A673 (cell line): ENCODE measurements around the gene CAMK4. TPM values are rescaled to one million over a fixed set of nuclear protein-coding genes. Genes with fewer than 3 reads are reported as not detected.
A peak's percentile ranks its signal among the peaks of the same experiment; 100 is the strongest.

Experiments
- BruUV-seq: library from RNA; stranded (reverse); fragments of 400-500 nt; replicated peaks from 2 replicates; lab custom pipeline; 2021; lab: Mats Ljungman, UMichigan
- CTCF ChIA-PET: fragments of 300-600 bp; sonication (Branson Sonifier 250); formaldehyde crosslinking; loops from one replicate; lab custom pipeline; 2022; ENCODE audit warnings: antibody characterized with exemption; lab: Charles Lee
- POLR2A ChIA-PET: fragments of 300-600 bp; sonication (Branson Sonifier 250); formaldehyde crosslinking; loops from one replicate; lab custom pipeline; 2022; ENCODE audit warnings: antibody characterized with exemption; ENCODE audit not compliant: low non-redundant PET; lab: Charles Lee
- DNase-seq: peaks from one replicate; pipeline ENCODE4 v3.0.0-alpha.2; 2015; ENCODE audit warnings: low spot score
- H3K27ac ChIP-seq: fragments of 200-600 bp; sonication (generic); 2 replicates; pipeline ENCODE4 v1.5.1; 2016; ENCODE audit warnings: mixed run types, low read depth, mild to moderate bottlenecking, mixed read lengths, antibody characterized with exemption, low read length; ENCODE audit not compliant: poor library complexity, severe bottlenecking
- H3K27me3 ChIP-seq: fragments of 200-600 bp; sonication (generic); replicated peaks from 2 replicates; pipeline ENCODE4 v1.6.1; 2017; ENCODE audit warnings: mixed run types, low read depth, mild to moderate bottlenecking, mixed read lengths, antibody characterized with exemption, low read length; ENCODE audit not compliant: insufficient read depth, poor library complexity
- H3K36me3 ChIP-seq: fragments of 200-600 bp; sonication (generic); 2 replicates; pipeline ENCODE4 v1.6.1; 2016; ENCODE audit warnings: mixed run types, mild to moderate bottlenecking, mixed read lengths, antibody characterized with exemption, low read length; ENCODE audit not compliant: insufficient read depth, poor library complexity, severe bottlenecking
- H3K4me1 ChIP-seq: fragments of 200-600 bp; sonication (generic); 2 replicates; pipeline ENCODE4 v1.6.1; 2017; ENCODE audit warnings: mixed run types, mild to moderate bottlenecking, mixed read lengths, antibody characterized with exemption, low read length; ENCODE audit not compliant: insufficient read depth, poor library complexity, severe bottlenecking
- H3K4me3 ChIP-seq: fragments of 200-600 bp; sonication (generic); 2 replicates; pipeline ENCODE4 v1.5.1; 2016; ENCODE audit warnings: low read depth, mixed run types, mild to moderate bottlenecking, mixed read lengths, low read length; ENCODE audit not compliant: poor library complexity, severe bottlenecking
- H3K9me3 ChIP-seq: fragments of 200-600 bp; sonication (generic); 2 replicates; pipeline ENCODE4 v1.6.1; 2016; ENCODE audit warnings: mixed run types, low read depth, mild to moderate bottlenecking, mixed read lengths, antibody characterized with exemption, low read length; ENCODE audit not compliant: poor library complexity, severe bottlenecking
- EZH2 ChIP-seq: fragments of 200-600 bp; sonication (generic); IDR thresholded peaks from 2 replicates; pipeline ENCODE4 v1.6.1; 2017; ENCODE audit warnings: borderline replicate concordance, low read depth, mild to moderate bottlenecking, mixed read lengths, antibody characterized with exemption, low read length; ENCODE audit not compliant: poor library complexity, severe bottlenecking
- intact Hi-C: fragments of 100-400 bp; cut with micrococcal nuclease; formaldehyde crosslinking; loops from one replicate; pipeline ENCODE4 v1.10.0; 2022; ENCODE audit not compliant: unreplicated experiment
- total RNA-seq: library from RNA; stranded (reverse); gene quantifications from 2 replicates; pipeline ENCODE4 v1.2.3, GENCODE V29; 2021
- TF ChIP-seq, protein P1 (sequence below): fragments of 300-800, 200-600 bp; sonication (generic); conservative IDR thresholded peaks from 2 replicates; pipeline ENCODE4 v1.5.1; 2017; ENCODE audit warnings: low read depth, mild to moderate bottlenecking, antibody characterized with exemption, low read length, moderate library complexity, mixed read lengths

The CAMK4 gene
- total RNA-seq, 1 experiment from 2014 or later, result 0.88 TPM

DNA sequence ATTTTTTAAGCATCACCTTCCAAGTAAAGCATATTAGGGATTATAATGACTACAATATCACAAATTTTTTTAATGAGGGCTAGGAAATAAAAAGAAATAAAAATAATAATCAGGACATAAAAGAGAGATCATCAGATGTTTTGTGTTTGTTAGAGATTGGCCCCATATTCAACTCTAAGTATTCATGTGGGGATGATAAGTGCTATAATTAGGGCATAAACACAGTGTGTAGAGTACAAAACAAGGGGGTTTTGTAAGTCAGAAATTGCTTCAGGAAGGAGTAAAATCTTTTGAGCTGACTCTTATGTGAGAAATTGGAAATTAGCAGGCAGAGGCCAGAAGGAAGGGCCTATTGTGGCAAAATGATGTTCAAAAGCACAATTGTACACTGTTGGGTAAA is 160.9 kb downstream of the CAMK4 start:
- DNase-seq, result peak; percentile 19
- H3K36me3 ChIP-seq, result no peaks in the 10 kb centered on the region
- H3K4me1 ChIP-seq, result peaks cover 25% of the 10 kb centered on the region
- H3K9me3 ChIP-seq, result no peaks in the 10 kb centered on the region
- intact Hi-C loops, result no loop called here
- ChIA-PET CTCF (no interaction called here), POLR2A (interaction anchor here (0.5 kb wide), 1 partner anchor 696 kb away, joined by 5 read pairs; no protein-coding TSS in a partner anchor)
- BruUV-seq, result no TSS peak
- no peaks in the 10 kb centered on the region for H3K27me3 ChIP-seq
- TF ChIP-seq EZH2, result no peak
- TF ChIP-seq, protein P1, sequence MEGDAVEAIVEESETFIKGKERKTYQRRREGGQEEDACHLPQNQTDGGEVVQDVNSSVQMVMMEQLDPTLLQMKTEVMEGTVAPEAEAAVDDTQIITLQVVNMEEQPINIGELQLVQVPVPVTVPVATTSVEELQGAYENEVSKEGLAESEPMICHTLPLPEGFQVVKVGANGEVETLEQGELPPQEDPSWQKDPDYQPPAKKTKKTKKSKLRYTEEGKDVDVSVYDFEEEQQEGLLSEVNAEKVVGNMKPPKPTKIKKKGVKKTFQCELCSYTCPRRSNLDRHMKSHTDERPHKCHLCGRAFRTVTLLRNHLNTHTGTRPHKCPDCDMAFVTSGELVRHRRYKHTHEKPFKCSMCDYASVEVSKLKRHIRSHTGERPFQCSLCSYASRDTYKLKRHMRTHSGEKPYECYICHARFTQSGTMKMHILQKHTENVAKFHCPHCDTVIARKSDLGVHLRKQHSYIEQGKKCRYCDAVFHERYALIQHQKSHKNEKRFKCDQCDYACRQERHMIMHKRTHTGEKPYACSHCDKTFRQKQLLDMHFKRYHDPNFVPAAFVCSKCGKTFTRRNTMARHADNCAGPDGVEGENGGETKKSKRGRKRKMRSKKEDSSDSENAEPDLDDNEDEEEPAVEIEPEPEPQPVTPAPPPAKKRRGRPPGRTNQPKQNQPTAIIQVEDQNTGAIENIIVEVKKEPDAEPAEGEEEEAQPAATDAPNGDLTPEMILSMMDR, result no peak
- H3K27ac ChIP-seq, result no peak overlapping the region
- H3K4me3 ChIP-seq, result no peak overlapping the region

DNA sequence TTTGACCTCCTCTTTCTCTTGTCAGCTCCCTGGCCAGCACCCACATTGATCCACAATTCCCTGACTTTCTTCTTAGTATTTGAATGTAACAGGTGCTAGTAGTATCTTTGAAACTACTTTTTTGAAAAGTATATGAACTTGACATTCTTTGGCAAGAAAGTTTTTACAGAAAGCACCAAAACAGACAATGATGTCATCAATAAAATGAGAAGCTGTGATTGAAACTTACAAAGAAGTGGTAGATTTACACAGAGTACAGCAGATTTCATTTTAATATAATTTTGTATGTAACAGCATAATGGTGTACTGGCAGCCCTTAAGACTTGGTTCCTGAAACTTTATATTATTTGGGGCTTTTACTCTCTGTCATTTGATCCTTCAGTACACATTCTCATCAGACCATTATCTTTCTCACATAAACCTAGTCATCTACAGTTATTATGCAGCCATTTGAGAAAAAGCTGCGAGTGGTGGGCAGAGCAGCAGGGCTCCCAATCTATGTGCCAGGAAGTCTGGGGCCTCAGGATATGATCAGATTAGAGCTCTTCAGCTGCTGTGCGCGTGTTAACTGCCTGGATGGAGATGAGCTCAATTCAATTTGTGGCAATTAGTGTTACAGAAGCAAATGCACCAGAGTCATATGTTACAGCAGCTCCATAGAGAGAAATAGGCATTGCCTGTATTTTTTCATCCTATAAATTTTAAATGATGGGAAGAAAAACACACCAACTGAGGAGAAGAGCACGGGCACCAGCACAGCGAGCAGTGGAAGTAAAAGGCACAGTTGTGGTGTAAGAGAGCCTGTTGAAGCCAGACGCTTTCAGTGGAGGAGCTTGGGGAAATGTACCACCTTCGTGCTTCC is 162.0 kb downstream of the CAMK4 start:
- peak; percentile 88 for DNase-seq
- no peaks in the 10 kb centered on the region for H3K36me3 ChIP-seq
- H3K9me3 ChIP-seq, result no peaks in the 10 kb centered on the region
- CTCF ChIA-PET, result no interaction called here
- TF ChIP-seq, protein P1, result no peak
- TF ChIP-seq EZH2, result no peak
- peaks cover 25% of the 10 kb centered on the region for H3K4me1 ChIP-seq
- POLR2A ChIA-PET, result no interaction called here
- peak overlapping the region; percentile 68 for H3K27ac ChIP-seq
- no TSS peak for BruUV-seq
- H3K27me3 ChIP-seq, result no peaks in the 10 kb centered on the region
- intact Hi-C loops, result no loop called here
- no peak overlapping the region for H3K4me3 ChIP-seq

DNA sequence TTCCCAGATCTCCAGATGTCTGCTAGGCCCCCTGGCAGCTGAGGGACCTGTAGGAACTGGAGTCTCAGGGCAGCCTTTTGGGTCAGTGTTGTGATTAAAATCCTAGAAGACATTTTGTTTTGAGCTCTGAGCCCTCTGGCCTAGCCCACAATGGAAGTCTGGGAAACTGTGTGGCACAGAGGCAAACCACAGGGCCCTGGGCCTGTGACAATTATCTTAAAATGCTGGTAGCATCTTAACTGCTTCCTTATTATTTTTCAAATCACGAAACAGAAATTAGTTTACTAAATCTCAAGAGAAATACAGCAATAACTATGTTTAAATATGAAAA is 162.6 kb downstream of the CAMK4 start:
- no TSS peak for BruUV-seq
- Histone ChIP-seq H3K4me3 (no peak overlapping the region), H3K27me3 (no peaks in the 10 kb centered on the region), H3K36me3 (no peaks in the 10 kb centered on the region), H3K9me3 (no peaks in the 10 kb centered on the region), H3K4me1 (peaks cover 25% of the 10 kb centered on the region), H3K27ac (peak overlapping the region; percentile 68)
- TF ChIP-seq EZH2, result no peak
- TF ChIP-seq, protein P1, result no peak
- CTCF ChIA-PET, result no interaction called here
- intact Hi-C loops, result no loop called here
- POLR2A ChIA-PET, result no interaction called here
- no peak for DNase-seq
